Measurements from ENCODE around the gene LDLRAD4.

Gene LDLRAD4

GRCh38 chr18:13433125-13433524, 214.6 kb downstream of the LDLRAD4 start:
- DNase-seq (ENCODE audit: low read depth): no peak

- DNase-seq (ENCODE audit: low read depth): no peak
These were observed 215.1 kb downstream of the LDLRAD4 start for GRCh38 chr18:13433685-13434084.

- no peak for DNase-seq (ENCODE audit: low read depth)
These were observed 216.3 kb downstream of the LDLRAD4 start for GRCh38 chr18:13434854-13435253.

GRCh38 chr18:13435586-13436333, 217.2 kb downstream of the LDLRAD4 start:
- peak; percentile 48 for DNase-seq (ENCODE audit: low read depth)

GRCh38 chr18:13436576-13436975, 218.0 kb downstream of the LDLRAD4 start:
- no peak for DNase-seq (ENCODE audit: low read depth)

GRCh38 chr18:13437034-13437433, 218.5 kb downstream of the LDLRAD4 start:
- no peak for DNase-seq (ENCODE audit: low read depth)

- DNase-seq (ENCODE audit: low read depth): no peak
These were observed 219.4 kb downstream of the LDLRAD4 start for GRCh38 chr18:13437796-13438506.

- DNase-seq (ENCODE audit: low read depth): no peak
These were observed 220.0 kb downstream of the LDLRAD4 start for GRCh38 chr18:13438507-13439056.

GRCh38 chr18:13439461-13439860, 220.9 kb downstream of the LDLRAD4 start:
- no peak for DNase-seq (ENCODE audit: low read depth)

GRCh38 chr18:13440277-13441248, 222.0 kb downstream of the LDLRAD4 start:
- no peak for DNase-seq (ENCODE audit: low read depth)

GRCh38 chr18:13441736-13442135, 223.2 kb downstream of the LDLRAD4 start:
- no peak for DNase-seq (ENCODE audit: low read depth)

- no peak for DNase-seq (ENCODE audit: low read depth)
These were observed 223.9 kb downstream of the LDLRAD4 start for GRCh38 chr18:13442451-13442850.

- DNase-seq (ENCODE audit: low read depth): no peak
These were observed 225.0 kb downstream of the LDLRAD4 start for GRCh38 chr18:13443552-13443951.

- DNase-seq (ENCODE audit: low read depth): no peak
These were observed 226.1 kb downstream of the LDLRAD4 start for GRCh38 chr18:13444430-13445240.

- no peak for DNase-seq (ENCODE audit: low read depth)
These were observed 226.8 kb downstream of the LDLRAD4 start for GRCh38 chr18:13445241-13445897.

- no peak for DNase-seq (ENCODE audit: low read depth)
These were observed 227.5 kb downstream of the LDLRAD4 start for GRCh38 chr18:13446024-13446423.

- no peak for DNase-seq (ENCODE audit: low read depth)
These were observed 228.3 kb downstream of the LDLRAD4 start for GRCh38 chr18:13446610-13447461.

- peak; percentile 65 for DNase-seq (ENCODE audit: low read depth)
These were observed 229.2 kb downstream of the LDLRAD4 start for GRCh38 chr18:13447621-13448334.

GRCh38 chr18:13448335-13448795, 229.8 kb downstream of the LDLRAD4 start:
- no peak for DNase-seq (ENCODE audit: low read depth)
